SU-DHL-6 (cell line): ENCODE results near the gene EIF2S3.

Source experiments
- EZH2phosphoT487 ChIP-seq: fragments of 200-600 bp; sonication (generic), shearing (Covaris generic); conservative IDR thresholded peaks from 2 replicates; pipeline ENCODE4 v1.6.1; 2018; ENCODE audit warnings: mild to moderate bottlenecking, antibody characterized with exemption, low read length, moderate library complexity, mixed read lengths
- TF ChIP-seq, protein P1 (sequence below): fragments of 200-600 bp; sonication (generic); IDR thresholded peaks from one replicate; pipeline ENCODE4 v1.5.1; 2017; ENCODE audit warnings: antibody characterized with exemption, mild to moderate bottlenecking, low read length, moderate library complexity; ENCODE audit not compliant: insufficient read depth, poor library complexity, severe bottlenecking

DNA sequence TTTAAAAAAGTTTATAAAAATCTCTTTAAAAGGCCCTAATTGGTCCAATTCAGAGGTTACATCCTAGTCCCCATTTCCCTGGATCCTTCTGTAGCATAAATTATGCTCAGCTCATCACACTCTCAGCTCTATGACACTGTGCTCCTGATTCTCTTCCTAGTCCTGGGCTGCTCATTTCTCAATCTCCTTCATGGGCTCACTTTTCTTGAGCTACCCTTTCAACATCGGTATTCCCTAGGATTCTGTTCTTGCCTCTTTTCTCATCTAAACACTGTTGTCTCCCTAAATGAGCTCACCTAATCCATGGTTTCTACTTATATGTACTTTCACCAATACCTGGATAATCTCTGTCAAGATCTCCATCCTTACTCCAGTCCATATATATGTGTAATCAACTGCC is 42.5 kb upstream of the EIF2S3 start:
- TF ChIP-seq, protein P1, sequence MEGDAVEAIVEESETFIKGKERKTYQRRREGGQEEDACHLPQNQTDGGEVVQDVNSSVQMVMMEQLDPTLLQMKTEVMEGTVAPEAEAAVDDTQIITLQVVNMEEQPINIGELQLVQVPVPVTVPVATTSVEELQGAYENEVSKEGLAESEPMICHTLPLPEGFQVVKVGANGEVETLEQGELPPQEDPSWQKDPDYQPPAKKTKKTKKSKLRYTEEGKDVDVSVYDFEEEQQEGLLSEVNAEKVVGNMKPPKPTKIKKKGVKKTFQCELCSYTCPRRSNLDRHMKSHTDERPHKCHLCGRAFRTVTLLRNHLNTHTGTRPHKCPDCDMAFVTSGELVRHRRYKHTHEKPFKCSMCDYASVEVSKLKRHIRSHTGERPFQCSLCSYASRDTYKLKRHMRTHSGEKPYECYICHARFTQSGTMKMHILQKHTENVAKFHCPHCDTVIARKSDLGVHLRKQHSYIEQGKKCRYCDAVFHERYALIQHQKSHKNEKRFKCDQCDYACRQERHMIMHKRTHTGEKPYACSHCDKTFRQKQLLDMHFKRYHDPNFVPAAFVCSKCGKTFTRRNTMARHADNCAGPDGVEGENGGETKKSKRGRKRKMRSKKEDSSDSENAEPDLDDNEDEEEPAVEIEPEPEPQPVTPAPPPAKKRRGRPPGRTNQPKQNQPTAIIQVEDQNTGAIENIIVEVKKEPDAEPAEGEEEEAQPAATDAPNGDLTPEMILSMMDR, result no peak
- TF ChIP-seq EZH2phosphoT487, result no peak
